Sigmoid colon (tissue), 7 donors: ENCODE measurements around the gene ST14. TPM values are rescaled to one million over a fixed set of nuclear protein-coding genes. Genes with fewer than 3 reads are reported as not detected.
"Not testable (repeated sequence)": the region's sequence is repeated elsewhere in the genome, so short reads cannot be mapped to it uniquely, and the experiment has no call there.

Source experiments
- DNase-seq: peaks from one replicate; pipeline ENCODE4 v3.0.0-alpha.2; 2019
- H3K27ac ChIP-seq, 4 donors: fragments of 200-600 bp; sonication (generic); one replicate each; pipeline ENCODE4 v1.5.1; 2016 to 2019; ENCODE audit warnings: mild to moderate bottlenecking in 1 of 4
- H3K27me3 ChIP-seq, 3 donors: fragments of 200-600 bp; sonication (generic); one replicate each; pipeline ENCODE4 v1.5.1; 2019; ENCODE audit warnings: mild to moderate bottlenecking in 1 of 3
- H3K36me3 ChIP-seq, 4 donors: fragments of 200-600 bp; sonication (generic); one replicate each; pipeline ENCODE4 v1.5.1; 2016 to 2019
- H3K4me1 ChIP-seq, 4 donors: fragments of 200-600 bp; sonication (generic); one replicate each; pipeline ENCODE4 v1.5.1; 2017 to 2019
- H3K4me3 ChIP-seq, 4 donors: fragments of 200-600 bp; sonication (generic); one replicate each; pipeline ENCODE4 v1.5.1; 2017 to 2019; ENCODE audit warnings: mild to moderate bottlenecking in 2 of 4, moderate library complexity in 1 of 4
- H3K9me3 ChIP-seq, 4 donors: fragments of 200-600 bp in 3 of 4; sonication (generic) in 3 of 4; one replicate each; pipeline versions ENCODE4 v1.5.1 to v1.6.1; 2013 to 2019
- EP300 ChIP-seq, 4 donors: sonication (generic); formaldehyde crosslinking; IDR thresholded peaks; one replicate each; pipeline ENCODE4 v1.6.1; 2017; ENCODE audit warnings: antibody characterized with exemption in 4 of 4
- POLR2A ChIP-seq, 2 donors: fragments of 450-650 bp; IDR thresholded peaks; one replicate each; pipeline ENCODE4 v1.6.1; 2016; ENCODE audit warnings: antibody characterized with exemption in 2 of 2, mild to moderate bottlenecking in 2 of 2, moderate library complexity in 2 of 2
- POLR2AphosphoS5 ChIP-seq, 4 donors: sonication (generic); formaldehyde crosslinking; IDR thresholded peaks; one replicate each; pipeline ENCODE4 v1.6.1; 2017; ENCODE audit warnings: antibody characterized with exemption in 4 of 4
- WGBS, 2 donors: extraction: QIAGEN DNeasy Blood & Tissue Kit; methylation state at CpG; one replicate each; pipeline ENCODE4 v1.1.7; 2013; 5-methylcytosine and 5-hydroxymethylcytosine counted together
- intact Hi-C: fragments of 100-400 bp; cut with DNase I; formaldehyde crosslinking; loops from one replicate; pipeline ENCODE4 v1.15.1; 2023
- polyA plus RNA-seq, 3 donors: library from polyadenylated mRNA; stranded (reverse); fragments of 200-250 nt; gene quantifications; one replicate each; pipeline ENCODE4 v1.2.3, GENCODE V29; 2013
- total RNA-seq, 4 donors: library from RNA; depleted of rRNA; stranded (reverse); fragments of >200 nt; gene quantifications; one replicate each; pipeline ENCODE4 v1.1.0, GENCODE V29; 2016
- TF ChIP-seq, protein P1 (sequence below), 4 experiments: fragments of 450-650 bp in 3 of 4; fragments of 200-600 bp in 1 of 4; IDR thresholded peaks; one replicate each; pipeline ENCODE4 v1.5.1; 2016 to 2019; ENCODE audit warnings: antibody characterized with exemption in 4 of 4, mild to moderate bottlenecking in 3 of 4, moderate library complexity in 2 of 4
- donor health status: healthy with polysubstance abuse.
- donor health status: Bipolar disorder and iron deficiency.
- donor health status: healthy.

The ST14 gene
- total and polyA plus RNA-seq, 7 donors, result 1.8 to 324 (median 5.1) TPM

- H3K4me1 ChIP-seq, result peaks cover 0 to 19% (median 11%) of the 10 kb centered on the region in 4 donors
- no peak overlapping the region for H3K27ac ChIP-seq
- peaks cover 0 to 29% (median 6%) of the 10 kb centered on the region in 4 donors for H3K36me3 ChIP-seq
- no peak for DNase-seq
- no peaks in the 10 kb centered on the region for H3K27me3 ChIP-seq
- TF ChIP-seq POLR2AphosphoS5 (IDR thresholded peaks at IDR 0.05) (no peak), EP300 (IDR thresholded peaks at IDR 0.05) (no peak), POLR2A (IDR thresholded peaks at IDR 0.05) (no peak)
- TF ChIP-seq, protein P1, sequence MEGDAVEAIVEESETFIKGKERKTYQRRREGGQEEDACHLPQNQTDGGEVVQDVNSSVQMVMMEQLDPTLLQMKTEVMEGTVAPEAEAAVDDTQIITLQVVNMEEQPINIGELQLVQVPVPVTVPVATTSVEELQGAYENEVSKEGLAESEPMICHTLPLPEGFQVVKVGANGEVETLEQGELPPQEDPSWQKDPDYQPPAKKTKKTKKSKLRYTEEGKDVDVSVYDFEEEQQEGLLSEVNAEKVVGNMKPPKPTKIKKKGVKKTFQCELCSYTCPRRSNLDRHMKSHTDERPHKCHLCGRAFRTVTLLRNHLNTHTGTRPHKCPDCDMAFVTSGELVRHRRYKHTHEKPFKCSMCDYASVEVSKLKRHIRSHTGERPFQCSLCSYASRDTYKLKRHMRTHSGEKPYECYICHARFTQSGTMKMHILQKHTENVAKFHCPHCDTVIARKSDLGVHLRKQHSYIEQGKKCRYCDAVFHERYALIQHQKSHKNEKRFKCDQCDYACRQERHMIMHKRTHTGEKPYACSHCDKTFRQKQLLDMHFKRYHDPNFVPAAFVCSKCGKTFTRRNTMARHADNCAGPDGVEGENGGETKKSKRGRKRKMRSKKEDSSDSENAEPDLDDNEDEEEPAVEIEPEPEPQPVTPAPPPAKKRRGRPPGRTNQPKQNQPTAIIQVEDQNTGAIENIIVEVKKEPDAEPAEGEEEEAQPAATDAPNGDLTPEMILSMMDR (IDR thresholded peaks at IDR 0.05), result no peak
- 90 to 95% methylated on average over 2 of the region's 2 CpGs for WGBS, 2 donors
- no peak overlapping the region for H3K4me3 ChIP-seq
- intact Hi-C loops, result no loop called here
- H3K9me3 ChIP-seq, result no peaks in the 10 kb centered on the region
These were observed 82.1 kb downstream of the ST14 start for GRCh38 chr11:130241713-130242112.

DNA sequence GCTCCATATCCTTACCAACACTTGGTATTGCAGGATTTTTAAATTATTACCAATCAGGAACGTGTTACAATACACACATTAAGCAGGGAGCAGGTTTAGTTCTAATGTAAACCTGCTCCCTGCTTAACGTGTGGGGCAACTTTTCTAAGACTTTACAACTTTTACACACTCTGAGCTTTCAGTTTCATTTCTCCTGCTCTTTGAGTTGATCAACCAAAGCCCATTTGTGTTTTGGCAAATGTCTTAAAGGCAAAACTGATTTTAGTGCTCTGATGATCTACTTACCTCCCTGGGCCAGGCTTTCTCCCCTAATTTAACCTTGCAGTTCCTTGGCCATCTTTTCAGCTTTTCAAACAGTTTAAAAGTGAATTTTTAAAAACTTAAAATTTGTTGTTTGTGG lies 84.2 kb downstream of the ST14 start:
- H3K27me3 ChIP-seq, result no peaks in the 10 kb centered on the region
- peaks cover 0 to 32% (median 15%) of the 10 kb centered on the region in 4 donors for H3K4me1 ChIP-seq
- peaks cover 0 to 8% (median 0%) of the 10 kb centered on the region in 4 donors for H3K36me3 ChIP-seq
- no peaks in the 10 kb centered on the region for H3K9me3 ChIP-seq
- TF ChIP-seq, protein P1 (IDR thresholded peaks at IDR 0.05), result no peak
- no peak for TF ChIP-seq POLR2AphosphoS5 (IDR thresholded peaks at IDR 0.05)
- no peak for TF ChIP-seq EP300 (IDR thresholded peaks at IDR 0.05)
- no peak for TF ChIP-seq POLR2A (IDR thresholded peaks at IDR 0.05)
- no peak overlapping the region for H3K4me3 ChIP-seq
- no peak overlapping the region for H3K27ac ChIP-seq
- no peak for DNase-seq
- intact Hi-C loops, result no loop called here
- WGBS, 2 donors, result 10 to 42% methylated on average over 2 of the region's 2 CpGs

DNA sequence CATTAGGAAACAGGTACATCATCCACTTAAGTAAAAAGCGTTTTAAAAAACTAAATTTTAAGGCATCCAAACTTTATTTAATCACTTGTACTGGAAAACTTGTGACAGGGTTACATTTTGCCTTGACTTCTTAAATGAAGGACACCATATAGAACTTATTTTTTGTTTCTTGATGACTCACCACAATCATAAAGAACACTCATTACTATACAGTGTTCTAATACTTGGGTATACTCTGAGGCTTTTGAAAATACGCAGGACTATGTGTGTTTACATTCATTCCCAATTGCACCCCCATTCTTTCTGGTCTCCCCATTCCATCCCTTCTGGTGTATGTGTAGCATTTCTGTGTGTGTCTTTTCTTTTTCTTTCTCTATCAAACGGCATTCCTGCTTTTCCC lies 85.3 kb downstream of the ST14 start:
- intact Hi-C loops, result no loop called here
- H3K4me1 ChIP-seq, result peaks cover 0 to 32% (median 15%) of the 10 kb centered on the region in 4 donors
- WGBS, 2 donors, result 94% methylated on average over 3 of the region's 3 CpGs
- no peak for DNase-seq
- H3K27me3 ChIP-seq, result no peaks in the 10 kb centered on the region
- no peak for TF ChIP-seq POLR2A (IDR thresholded peaks at IDR 0.05)
- no peak for TF ChIP-seq POLR2AphosphoS5 (IDR thresholded peaks at IDR 0.05)
- no peak for TF ChIP-seq EP300 (IDR thresholded peaks at IDR 0.05)
- TF ChIP-seq, protein P1 (IDR thresholded peaks at IDR 0.05), result no peak
- no peaks in the 10 kb centered on the region for H3K36me3 ChIP-seq
- H3K4me3 ChIP-seq, result no peak overlapping the region
- H3K9me3 ChIP-seq, result no peaks in the 10 kb centered on the region
- no peak overlapping the region for H3K27ac ChIP-seq

DNA sequence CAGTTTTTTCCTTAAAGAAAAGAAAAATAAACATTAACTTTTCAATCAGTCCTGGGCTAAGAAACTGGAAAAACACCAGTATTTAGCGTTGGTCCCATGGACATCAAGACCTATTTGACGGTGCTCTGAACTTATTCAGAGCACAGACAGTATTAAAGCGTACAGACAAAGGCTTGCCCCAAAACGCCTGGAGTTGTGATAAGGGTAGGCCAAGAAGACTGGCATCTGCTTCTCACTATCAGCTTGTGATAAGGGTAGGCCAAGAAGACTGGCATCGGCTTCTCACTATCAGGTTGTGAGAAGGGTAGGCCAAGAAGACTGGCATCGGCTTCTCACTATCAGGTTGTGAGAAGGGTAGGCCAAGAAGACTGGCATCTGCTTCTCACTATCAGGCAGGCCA lies 85.8 kb downstream of the ST14 start:
- H3K4me3 ChIP-seq, H3K36me3 ChIP-seq, H3K27ac ChIP-seq, H3K9me3 ChIP-seq, H3K27me3 ChIP-seq, intact Hi-C loops, DNase-seq: not testable (repeated sequence)
- WGBS, 2 donors, result 93 to 95% methylated on average over 6 of the region's 6 CpGs
- peaks cover 0 to 32% (median 15%) of the 10 kb centered on the region in 4 donors for H3K4me1 ChIP-seq

- TF ChIP-seq, protein P1 (IDR thresholded peaks at IDR 0.05), result no peak
- TF ChIP-seq EP300 (IDR thresholded peaks at IDR 0.05) (no peak), POLR2AphosphoS5 (IDR thresholded peaks at IDR 0.05) (no peak), POLR2A (IDR thresholded peaks at IDR 0.05) (no peak)
- H3K27me3 ChIP-seq, result no peaks in the 10 kb centered on the region
- H3K36me3 ChIP-seq, result no peaks in the 10 kb centered on the region
- intact Hi-C loops, result no loop called here
- H3K4me1 ChIP-seq, result peaks cover 0 to 32% (median 12%) of the 10 kb centered on the region in 4 donors
- H3K4me3 ChIP-seq, result no peak overlapping the region
- 30 to 71% methylated on average over 1 of the region's 1 CpG for WGBS, 2 donors
- no peak overlapping the region for H3K27ac ChIP-seq
- no peak for DNase-seq
- no peaks in the 10 kb centered on the region for H3K9me3 ChIP-seq
These were observed 86.7 kb downstream of the ST14 start for GRCh38 chr11:130246270-130246669.
